BE2C (cell line): ENCODE data around the gene GLYAT.

Experiments
- DNase-seq: peaks from one replicate; pipeline ENCODE4 v3.0.0-alpha.2; 2020
- H3K27me3 ChIP-seq: fragments of 250-450 bp; sonication (Bioruptor Pico); 2 replicates; pipeline ENCODE4 v1.5.1; 2020; ENCODE audit warnings: mild to moderate bottlenecking
- H3K36me3 ChIP-seq: fragments of 250-450 bp; sonication (Bioruptor Pico); 2 replicates; pipeline ENCODE4 v1.5.1; 2020; ENCODE audit warnings: mild to moderate bottlenecking
- H3K4me1 ChIP-seq: fragments of 250-450 bp; sonication (Bioruptor Pico); 2 replicates; pipeline ENCODE4 v1.5.1; 2020
- H3K4me3 ChIP-seq: 2 replicates; pipeline ENCODE4 v1.5.1; 2011; ENCODE audit warnings: low read depth, low read length
- H3K9me3 ChIP-seq: fragments of 250-450 bp; sonication (Bioruptor Pico); 2 replicates; pipeline ENCODE4 v1.5.1; 2020
- TF ChIP-seq, protein P1 (sequence below): IDR thresholded peaks from 2 replicates; pipeline ENCODE4 v1.5.1; 2012; ENCODE audit warnings: mild to moderate bottlenecking, low read depth, low read length

The GLYAT gene

DNA sequence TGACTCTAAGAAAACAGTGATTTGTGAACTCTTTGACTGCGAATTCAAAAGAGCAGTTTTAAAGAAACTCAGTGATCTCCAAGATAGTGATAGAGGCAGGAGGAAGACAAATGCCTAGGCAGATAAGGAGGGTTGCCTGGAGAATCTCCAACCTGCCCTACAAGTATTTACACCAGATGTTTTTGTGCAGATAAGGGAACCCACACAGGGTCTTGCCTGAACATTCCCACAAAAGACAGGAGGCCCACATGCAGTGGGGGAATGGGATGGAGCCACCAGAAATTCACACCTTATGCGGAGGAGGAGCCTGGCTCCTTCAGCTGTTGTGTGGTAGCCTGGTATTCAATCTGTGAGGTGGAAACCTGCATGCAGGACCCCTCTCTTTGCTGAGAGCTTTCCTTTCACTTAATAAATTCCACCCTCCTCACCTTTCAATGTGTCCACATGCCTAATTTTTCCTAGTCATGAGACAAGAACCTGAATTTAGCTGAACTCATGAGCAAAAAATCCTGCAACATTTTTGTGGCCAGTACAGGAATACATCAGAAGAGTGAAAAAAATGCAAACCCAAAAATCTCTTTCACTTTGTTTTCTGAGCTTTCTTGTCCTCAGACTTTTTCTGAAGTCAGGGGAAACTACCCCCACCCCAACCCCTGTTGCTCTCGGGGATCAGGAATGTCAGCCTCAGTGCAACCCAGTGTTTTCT lies 8.1 kb upstream of the GLYAT start:
- Histone ChIP-seq H3K4me3 (no peak overlapping the region), H3K4me1 (no peaks in the 10 kb centered on the region), H3K9me3 (no peaks in the 10 kb centered on the region), H3K27me3 (no peaks in the 10 kb centered on the region), H3K36me3 (no peaks in the 10 kb centered on the region)
- no peak for DNase-seq
- TF ChIP-seq, protein P1, sequence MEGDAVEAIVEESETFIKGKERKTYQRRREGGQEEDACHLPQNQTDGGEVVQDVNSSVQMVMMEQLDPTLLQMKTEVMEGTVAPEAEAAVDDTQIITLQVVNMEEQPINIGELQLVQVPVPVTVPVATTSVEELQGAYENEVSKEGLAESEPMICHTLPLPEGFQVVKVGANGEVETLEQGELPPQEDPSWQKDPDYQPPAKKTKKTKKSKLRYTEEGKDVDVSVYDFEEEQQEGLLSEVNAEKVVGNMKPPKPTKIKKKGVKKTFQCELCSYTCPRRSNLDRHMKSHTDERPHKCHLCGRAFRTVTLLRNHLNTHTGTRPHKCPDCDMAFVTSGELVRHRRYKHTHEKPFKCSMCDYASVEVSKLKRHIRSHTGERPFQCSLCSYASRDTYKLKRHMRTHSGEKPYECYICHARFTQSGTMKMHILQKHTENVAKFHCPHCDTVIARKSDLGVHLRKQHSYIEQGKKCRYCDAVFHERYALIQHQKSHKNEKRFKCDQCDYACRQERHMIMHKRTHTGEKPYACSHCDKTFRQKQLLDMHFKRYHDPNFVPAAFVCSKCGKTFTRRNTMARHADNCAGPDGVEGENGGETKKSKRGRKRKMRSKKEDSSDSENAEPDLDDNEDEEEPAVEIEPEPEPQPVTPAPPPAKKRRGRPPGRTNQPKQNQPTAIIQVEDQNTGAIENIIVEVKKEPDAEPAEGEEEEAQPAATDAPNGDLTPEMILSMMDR = no peak

DNA sequence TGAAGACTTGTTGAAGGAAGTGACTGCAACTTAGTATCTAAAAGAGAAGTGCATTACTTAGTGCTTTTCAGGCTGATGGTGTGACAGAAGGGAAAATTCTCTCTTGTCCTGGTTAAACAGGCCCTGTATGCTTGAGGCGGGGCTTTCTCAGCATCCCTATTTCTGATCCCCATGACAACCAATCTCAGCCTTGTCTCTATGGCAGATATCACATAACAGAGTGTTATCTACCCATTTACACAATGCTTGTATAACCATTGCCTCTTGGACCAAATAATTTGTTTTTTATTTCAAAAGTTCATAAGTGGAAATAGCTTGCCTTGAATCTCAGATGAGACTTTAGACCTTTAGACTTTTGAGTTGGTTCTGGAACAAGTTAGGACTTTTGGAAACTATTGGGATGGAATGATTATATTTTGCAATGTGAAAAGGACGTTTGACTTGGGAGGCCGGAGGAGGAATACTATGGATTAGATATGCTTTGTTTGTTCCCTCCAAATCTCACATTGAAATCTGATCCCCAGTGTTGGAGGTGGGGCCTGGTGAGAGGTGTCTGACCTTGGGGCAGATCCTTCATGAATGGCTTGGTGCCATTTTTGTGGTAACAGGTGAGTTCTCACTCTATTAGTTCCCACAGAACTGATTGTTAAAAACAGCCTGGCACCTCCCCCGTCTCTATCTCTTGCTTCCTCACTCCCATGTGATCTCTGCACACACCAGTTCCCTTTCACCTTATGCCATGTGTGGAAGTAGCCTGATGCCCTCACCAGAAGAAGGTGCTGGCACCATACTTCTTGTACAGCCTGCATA lies 3.1 kb upstream of the GLYAT start:
- H3K27me3 ChIP-seq = no peaks in the 10 kb centered on the region
- DNase-seq = no peak
- H3K9me3 ChIP-seq = no peaks in the 10 kb centered on the region
- no peaks in the 10 kb centered on the region for H3K36me3 ChIP-seq
- no peaks in the 10 kb centered on the region for H3K4me1 ChIP-seq
- H3K4me3 ChIP-seq = no peak overlapping the region
- TF ChIP-seq, protein P1 = no peak

DNA sequence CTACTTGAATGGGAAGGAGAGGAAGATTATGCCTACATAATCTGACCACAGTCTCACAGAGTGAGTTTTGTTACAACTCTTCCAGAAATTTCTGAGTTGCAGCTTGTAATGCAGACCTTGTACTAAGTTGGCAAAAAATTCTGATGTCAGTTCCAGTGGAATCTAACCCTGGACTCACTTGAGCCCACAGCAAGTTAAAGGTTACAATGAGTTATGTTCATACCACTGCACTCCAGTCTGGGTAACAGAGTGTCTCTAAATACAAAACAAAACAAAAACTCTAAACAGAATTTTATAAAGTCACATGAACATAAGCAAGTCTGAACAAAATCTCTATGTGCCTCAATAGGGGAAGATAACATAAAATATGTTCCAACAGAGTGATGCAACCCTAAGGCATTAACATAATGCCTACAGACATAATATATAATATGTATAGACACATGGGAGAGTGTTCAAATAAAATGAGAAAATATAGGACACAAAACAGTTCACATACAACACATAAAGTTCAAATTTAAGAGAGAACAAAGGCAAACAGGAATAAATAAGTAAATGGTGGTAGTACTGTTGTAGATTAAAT lies 1.1 kb downstream of the GLYAT start:
- Histone ChIP-seq H3K4me3 (no peak overlapping the region), H3K9me3 (no peaks in the 10 kb centered on the region), H3K36me3 (no peaks in the 10 kb centered on the region), H3K27me3 (no peaks in the 10 kb centered on the region), H3K4me1 (peaks cover 8% of the 10 kb centered on the region; the same call in 1 of the 2 replicates)
- DNase-seq = no peak
- TF ChIP-seq, protein P1 = no peak

DNA sequence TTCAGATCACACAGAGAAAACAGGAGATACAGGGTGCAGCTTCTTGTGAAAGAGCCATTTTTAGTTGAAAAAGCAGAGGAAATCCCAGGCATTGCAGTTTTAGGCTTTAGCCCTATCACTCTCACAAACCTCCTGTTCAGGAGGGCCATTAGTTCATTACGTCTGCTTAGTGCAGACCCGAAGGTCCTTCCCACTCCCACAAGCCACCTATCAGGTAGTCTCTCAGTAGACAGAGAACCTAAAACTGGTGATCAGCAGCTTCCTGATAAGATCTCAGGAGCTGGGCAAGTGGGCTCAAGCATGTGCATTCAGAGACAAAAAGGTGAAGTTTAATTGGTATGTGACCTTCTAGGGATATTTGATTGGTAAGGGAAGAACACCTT lies 4.3 kb downstream of the GLYAT start:
- no peaks in the 10 kb centered on the region for H3K9me3 ChIP-seq
- H3K4me1 ChIP-seq = peaks cover 8% of the 10 kb centered on the region; the same call in 1 of the 2 replicates
- TF ChIP-seq, protein P1 = no peak
- no peak overlapping the region for H3K4me3 ChIP-seq
- no peaks in the 10 kb centered on the region for H3K27me3 ChIP-seq
- no peak for DNase-seq
- no peaks in the 10 kb centered on the region for H3K36me3 ChIP-seq

DNA sequence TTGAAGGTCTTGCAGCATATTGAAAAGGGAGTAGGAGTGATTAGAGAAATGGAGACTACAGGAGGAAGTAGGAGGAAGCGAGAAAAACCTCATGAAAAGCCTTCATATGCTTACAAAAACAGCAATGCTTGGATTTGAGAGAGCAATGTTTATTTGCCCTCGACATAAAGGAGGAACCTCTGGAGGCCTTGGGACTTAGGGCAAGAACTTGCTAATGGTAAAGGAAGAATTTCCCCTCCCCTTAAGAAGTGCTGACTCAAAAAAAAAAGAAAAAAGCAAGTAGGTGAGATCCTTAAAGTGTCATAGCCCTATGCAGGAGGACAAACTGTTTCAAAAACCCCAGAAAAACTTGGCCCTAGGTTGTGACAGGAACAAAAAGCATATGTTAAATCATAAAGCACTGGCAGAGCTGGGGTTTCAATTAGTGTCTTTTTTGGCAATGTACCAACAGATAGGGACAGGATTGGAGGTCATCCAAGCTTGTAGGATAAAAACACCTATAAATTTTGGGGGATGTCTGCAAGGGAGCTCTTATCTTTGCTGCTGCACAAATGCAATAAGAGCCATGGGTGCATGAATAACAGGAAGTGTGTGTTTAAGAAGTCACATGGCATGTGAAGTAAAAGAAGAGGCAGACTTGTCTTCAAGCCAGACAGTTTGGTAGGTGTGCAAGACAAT lies 4.9 kb downstream of the GLYAT start:
- TF ChIP-seq, protein P1 = no peak
- H3K9me3 ChIP-seq = no peaks in the 10 kb centered on the region
- no peaks in the 10 kb centered on the region for H3K27me3 ChIP-seq
- peak; percentile 7 for DNase-seq
- H3K4me1 ChIP-seq = peaks cover 8% of the 10 kb centered on the region; the same call in 1 of the 2 replicates
- H3K4me3 ChIP-seq = no peak overlapping the region
- no peaks in the 10 kb centered on the region for H3K36me3 ChIP-seq
